Activated T-helper 1 cell treated with anti-CD3 and anti-CD28 coated beads, Interleukin-12 subunit alpha, Interleukin-12 subunit beta, Interleukin-2, Interleukin-4 antibody, amounts not matched to agents 30 ng/mL and 10 ng/mL and 1 ng/mL, durations not matched to agents 14 hours and 24 hours and 36 hours (primary cell): ENCODE measurements around the gene PNPT1. TPM values are rescaled to one million over a fixed set of nuclear protein-coding genes. Genes with fewer than 3 reads are reported as not detected.

Experiments used
- total RNA-seq: library from RNA; stranded (reverse); gene quantifications from 2 replicates; pipeline ENCODE4 v1.2.3, GENCODE V29; 2022

PNPT1 gene
- total RNA-seq, 1 donor from 2014 or later: 65.1 TPM

Other genes with a start within 250 kb of the PNPT1 start
- gene CFAP36, start 174.1 kb downstream of the PNPT1 start, total RNA-seq: 21.5 and 22.0 TPM in 2 replicates
- 69.8 and 74.6 TPM in 2 replicates for gene PPP4R3B, start 76.2 kb downstream of the PNPT1 start, total RNA-seq
- not detected in 2 replicates for gene EFEMP1, start 229.9 kb upstream of the PNPT1 start, total RNA-seq